ENCODE measurements around the gene PSMD14. TPM values are rescaled to one million over a fixed set of nuclear protein-coding genes. Genes with fewer than 3 reads are reported as not detected.
A peak's percentile ranks its signal among the peaks of the same experiment; 100 is the strongest.

The PSMD14 gene
- polyA plus RNA-seq, 1 donor from 2014 or later: 136 TPM

DNA sequence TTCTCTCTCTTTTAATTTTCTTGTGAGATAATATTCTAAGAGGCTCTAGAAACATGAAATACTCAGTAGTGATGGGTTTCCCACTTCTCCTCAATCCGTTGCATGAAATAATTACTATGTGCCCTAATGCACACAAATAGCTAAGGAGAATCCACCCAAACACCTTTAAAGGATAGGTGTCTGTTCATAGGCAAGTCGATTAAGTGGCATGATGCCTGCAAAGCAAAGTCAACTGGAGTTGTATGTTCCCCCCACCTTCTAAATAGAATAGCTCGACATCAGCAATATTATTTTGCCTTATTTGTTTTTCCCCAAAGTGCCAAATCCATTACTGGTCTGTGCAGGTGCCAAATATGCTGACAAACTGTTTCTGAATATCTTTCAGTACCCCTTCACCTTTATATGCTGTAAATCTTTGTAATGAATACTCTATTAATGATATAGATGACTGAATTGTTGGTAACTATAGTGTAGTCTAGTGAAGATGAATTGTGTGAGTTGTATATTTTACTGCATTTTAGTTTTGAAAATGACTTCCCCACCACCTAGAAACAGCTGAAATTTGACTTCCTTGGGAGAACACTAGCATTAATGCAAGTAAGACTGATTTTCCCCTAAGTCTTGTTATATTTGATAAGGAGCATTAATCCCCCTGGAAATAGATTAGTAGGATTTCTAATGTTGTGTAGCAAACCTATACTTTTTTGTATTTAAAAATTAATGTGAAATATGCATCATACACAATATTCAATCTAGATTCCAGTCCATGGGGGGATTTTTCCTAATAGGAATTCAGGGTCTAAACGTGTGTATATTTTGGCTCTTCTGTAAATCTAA is 116.9 kb downstream of the PSMD14 start:
- TF ChIP-seq, protein P1, sequence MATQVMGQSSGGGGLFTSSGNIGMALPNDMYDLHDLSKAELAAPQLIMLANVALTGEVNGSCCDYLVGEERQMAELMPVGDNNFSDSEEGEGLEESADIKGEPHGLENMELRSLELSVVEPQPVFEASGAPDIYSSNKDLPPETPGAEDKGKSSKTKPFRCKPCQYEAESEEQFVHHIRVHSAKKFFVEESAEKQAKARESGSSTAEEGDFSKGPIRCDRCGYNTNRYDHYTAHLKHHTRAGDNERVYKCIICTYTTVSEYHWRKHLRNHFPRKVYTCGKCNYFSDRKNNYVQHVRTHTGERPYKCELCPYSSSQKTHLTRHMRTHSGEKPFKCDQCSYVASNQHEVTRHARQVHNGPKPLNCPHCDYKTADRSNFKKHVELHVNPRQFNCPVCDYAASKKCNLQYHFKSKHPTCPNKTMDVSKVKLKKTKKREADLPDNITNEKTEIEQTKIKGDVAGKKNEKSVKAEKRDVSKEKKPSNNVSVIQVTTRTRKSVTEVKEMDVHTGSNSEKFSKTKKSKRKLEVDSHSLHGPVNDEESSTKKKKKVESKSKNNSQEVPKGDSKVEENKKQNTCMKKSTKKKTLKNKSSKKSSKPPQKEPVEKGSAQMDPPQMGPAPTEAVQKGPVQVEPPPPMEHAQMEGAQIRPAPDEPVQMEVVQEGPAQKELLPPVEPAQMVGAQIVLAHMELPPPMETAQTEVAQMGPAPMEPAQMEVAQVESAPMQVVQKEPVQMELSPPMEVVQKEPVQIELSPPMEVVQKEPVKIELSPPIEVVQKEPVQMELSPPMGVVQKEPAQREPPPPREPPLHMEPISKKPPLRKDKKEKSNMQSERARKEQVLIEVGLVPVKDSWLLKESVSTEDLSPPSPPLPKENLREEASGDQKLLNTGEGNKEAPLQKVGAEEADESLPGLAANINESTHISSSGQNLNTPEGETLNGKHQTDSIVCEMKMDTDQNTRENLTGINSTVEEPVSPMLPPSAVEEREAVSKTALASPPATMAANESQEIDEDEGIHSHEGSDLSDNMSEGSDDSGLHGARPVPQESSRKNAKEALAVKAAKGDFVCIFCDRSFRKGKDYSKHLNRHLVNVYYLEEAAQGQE (IDR thresholded peaks at IDR 0.05; ENCODE audit: borderline replicate concordance): no peak
- TF ChIP-seq, protein P2, sequence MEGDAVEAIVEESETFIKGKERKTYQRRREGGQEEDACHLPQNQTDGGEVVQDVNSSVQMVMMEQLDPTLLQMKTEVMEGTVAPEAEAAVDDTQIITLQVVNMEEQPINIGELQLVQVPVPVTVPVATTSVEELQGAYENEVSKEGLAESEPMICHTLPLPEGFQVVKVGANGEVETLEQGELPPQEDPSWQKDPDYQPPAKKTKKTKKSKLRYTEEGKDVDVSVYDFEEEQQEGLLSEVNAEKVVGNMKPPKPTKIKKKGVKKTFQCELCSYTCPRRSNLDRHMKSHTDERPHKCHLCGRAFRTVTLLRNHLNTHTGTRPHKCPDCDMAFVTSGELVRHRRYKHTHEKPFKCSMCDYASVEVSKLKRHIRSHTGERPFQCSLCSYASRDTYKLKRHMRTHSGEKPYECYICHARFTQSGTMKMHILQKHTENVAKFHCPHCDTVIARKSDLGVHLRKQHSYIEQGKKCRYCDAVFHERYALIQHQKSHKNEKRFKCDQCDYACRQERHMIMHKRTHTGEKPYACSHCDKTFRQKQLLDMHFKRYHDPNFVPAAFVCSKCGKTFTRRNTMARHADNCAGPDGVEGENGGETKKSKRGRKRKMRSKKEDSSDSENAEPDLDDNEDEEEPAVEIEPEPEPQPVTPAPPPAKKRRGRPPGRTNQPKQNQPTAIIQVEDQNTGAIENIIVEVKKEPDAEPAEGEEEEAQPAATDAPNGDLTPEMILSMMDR (IDR thresholded peaks at IDR 0.05; ENCODE audit: poor library complexity, severe bottlenecking): no peak
- TF ChIP-seq SMC3 (conservative IDR thresholded peaks at IDR 0.05; ENCODE audit: poor library complexity) (no peak), EP300 (conservative IDR thresholded peaks at IDR 0.05; ENCODE audit: poor library complexity, severe bottlenecking) (no peak), TAF1 (IDR thresholded peaks at IDR 0.05; ENCODE audit: low read depth) (no peak), MXI1 (conservative IDR thresholded peaks at IDR 0.05; ENCODE audit: poor library complexity, severe bottlenecking) (no peak), EZH2 (IDR thresholded peaks at IDR 0.05; ENCODE audit: borderline replicate concordance, insufficient read depth, low read length, poor library complexity, severe bottlenecking) (no peak), RAD21 (conservative IDR thresholded peaks at IDR 0.05) (no peak), POLR2AphosphoS5 (IDR thresholded peaks at IDR 0.05) (no peak)
- Histone ChIP-seq H3K27ac (ENCODE audit: low read length) (no peak overlapping the region), H3K27me3 (ENCODE audit: insufficient read depth, low read depth, low read length) (peaks cover 99% of the 10 kb centered on the region), H3K9me3 (ENCODE audit: low read length) (peaks cover 3% of the 10 kb centered on the region), H3K9me2 (ENCODE audit: insufficient read depth, low read length) (no peaks in the 10 kb centered on the region), H3K4me2 (ENCODE audit: low read length) (no peak overlapping the region), H3F3A (ENCODE audit: insufficient read depth, low read length, poor library complexity, severe bottlenecking) (no peaks in the 10 kb centered on the region), H3K4me3 (ENCODE audit: low read length) (peak overlapping the region; percentile 64), H3K36me3 (ENCODE audit: insufficient read depth, low read length) (no peaks in the 10 kb centered on the region), H3K79me2 (replicated peaks; ENCODE audit: insufficient read depth, low read length) (no peaks in the 10 kb centered on the region), H4K20me1 (ENCODE audit: insufficient read depth) (no peaks in the 10 kb centered on the region), H2AFZ (ENCODE audit: low read depth, low read length) (no peak overlapping the region), H3K9ac (ENCODE audit: low read length) (no peak overlapping the region)

DNA sequence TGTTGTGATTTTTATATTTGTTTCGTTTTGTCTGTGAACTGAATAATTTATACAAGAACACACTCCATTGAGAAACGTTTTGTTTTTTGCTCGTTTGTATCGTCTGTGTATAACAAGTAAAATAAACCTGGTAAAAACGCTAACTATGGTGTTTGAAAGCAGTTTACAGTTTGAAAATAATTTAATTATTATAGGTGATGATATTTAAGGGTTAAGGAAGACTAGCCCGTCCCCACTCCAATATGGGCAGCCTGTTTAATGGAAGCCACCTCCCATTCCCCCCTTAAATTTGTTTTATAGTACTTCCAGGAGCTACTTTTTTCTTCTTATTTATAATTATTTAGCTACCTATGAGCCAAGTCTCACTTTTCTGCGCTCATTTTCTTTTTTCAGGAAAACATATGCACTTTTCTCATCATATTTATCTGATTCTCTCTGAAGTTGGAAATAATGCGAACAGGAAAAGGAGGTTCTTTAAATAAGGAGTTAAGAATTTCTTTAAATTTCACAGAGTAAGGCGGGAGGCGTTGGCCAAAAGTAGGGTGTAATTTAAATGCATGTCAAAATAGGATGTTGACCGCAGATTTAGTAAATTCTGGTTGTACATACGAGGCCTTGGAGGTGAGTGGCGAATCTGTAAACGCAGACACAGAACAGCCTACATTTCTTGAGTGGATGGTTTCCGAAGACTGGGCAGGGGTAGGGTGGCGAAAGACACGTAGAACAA is 117.7 kb downstream of the PSMD14 start:
- H3K9ac ChIP-seq (ENCODE audit: low read length): no peak overlapping the region

More for the DNA sequence above, 117.7 kb downstream of the PSMD14 start:
- no peak overlapping the region for H3K27ac ChIP-seq (ENCODE audit: low read length)
- no peaks in the 10 kb centered on the region for H3F3A ChIP-seq (ENCODE audit: insufficient read depth, low read length, poor library complexity, severe bottlenecking)
- H4K20me1 ChIP-seq (ENCODE audit: insufficient read depth): no peaks in the 10 kb centered on the region
- no peak overlapping the region for H2AFZ ChIP-seq (ENCODE audit: low read depth, low read length)
- no peaks in the 10 kb centered on the region for H3K79me2 ChIP-seq (replicated peaks; ENCODE audit: insufficient read depth, low read length)
- peaks cover 3% of the 10 kb centered on the region for H3K9me3 ChIP-seq (ENCODE audit: low read length)
- no peaks in the 10 kb centered on the region for H3K36me3 ChIP-seq (ENCODE audit: insufficient read depth, low read length)
- no peak for TF ChIP-seq SMC3 (conservative IDR thresholded peaks at IDR 0.05; ENCODE audit: poor library complexity)
- TF ChIP-seq POLR2AphosphoS5 (IDR thresholded peaks at IDR 0.05): peak; percentile 35
- no peaks in the 10 kb centered on the region for H3K9me2 ChIP-seq (ENCODE audit: insufficient read depth, low read length)
- H3K4me3 ChIP-seq (ENCODE audit: low read length): peak overlapping the region; percentile 64
- H3K27me3 ChIP-seq (ENCODE audit: insufficient read depth, low read depth, low read length): peaks cover 96% of the 10 kb centered on the region
- no peak overlapping the region for H3K4me2 ChIP-seq (ENCODE audit: low read length)

All from neural cell (in vitro differentiated cells).